Embryonic facial prominence (tissue), 1 donor: Measurements from ENCODE around the gene KIF22.
"Not testable (repeated sequence)": the region's sequence is repeated elsewhere in the genome, so short reads cannot be mapped to it uniquely, and the experiment has no call there.

ENCODE experiments used
- DNase-seq: peaks from one replicate; pipeline ENCODE4 v3.0.0-alpha.2; 2016; ENCODE audit errors: extremely low spot score

KIF22 gene

GRCh38 chr16:29815032-29815721 lies 24.6 kb downstream of the KIF22 start:
- no peak for DNase-seq

GRCh38 chr16:29815793-29816693 lies 25.5 kb downstream of the KIF22 start, which contains the start of gene PAGR1:
Gene PAGR1, plus strand, starts transcription at chr16:29816152. Its CDS starts 374 bp downstream, at chr16:29816526.
- DNase-seq, result peak; percentile 99

- no peak for DNase-seq
Measured at GRCh38 chr16:29816694-29817441, 26.3 kb downstream of the KIF22 start.

GRCh38 chr16:29818082-29818481 lies 27.5 kb downstream of the KIF22 start:
- DNase-seq, result no peak

GRCh38 chr16:29819506-29819905 lies 29.0 kb downstream of the KIF22 start:
- no peak for DNase-seq

- DNase-seq, result no peak
Measured at GRCh38 chr16:29820271-29820701, 29.7 kb downstream of the KIF22 start, which contains the start of gene MVP. Gene MVP, plus strand, starts transcription at chr16:29820462. Its CDS starts 10,088 bp downstream, at chr16:29830550.

GRCh38 chr16:29820730-29821642 lies 30.4 kb downstream of the KIF22 start:
- DNase-seq, result no peak

GRCh38 chr16:29821643-29822115 lies 31.1 kb downstream of the KIF22 start:
- DNase-seq, result no peak

GRCh38 chr16:29824589-29825144 lies 34.1 kb downstream of the KIF22 start:
- DNase-seq, result no peak

GRCh38 chr16:29825145-29826044 lies 34.8 kb downstream of the KIF22 start:
- DNase-seq, result no peak

- no peak for DNase-seq
Measured at GRCh38 chr16:29826342-29826695, 35.8 kb downstream of the KIF22 start.

- DNase-seq, result no peak
Measured at GRCh38 chr16:29830774-29831173, 40.2 kb downstream of the KIF22 start.

GRCh38 chr16:29831490-29831889 lies 40.9 kb downstream of the KIF22 start:
- DNase-seq, result no peak

GRCh38 chr16:29833219-29833618 lies 42.7 kb downstream of the KIF22 start:
- DNase-seq, result not testable (repeated sequence)

- no peak for DNase-seq
Measured at GRCh38 chr16:29834079-29834478, 43.5 kb downstream of the KIF22 start.

GRCh38 chr16:29835926-29836325 lies 45.4 kb downstream of the KIF22 start:
- no peak for DNase-seq

- DNase-seq, result no peak
Measured at GRCh38 chr16:29836623-29837022, 46.1 kb downstream of the KIF22 start.

- no peak for DNase-seq
Measured at GRCh38 chr16:29837841-29838240, 47.3 kb downstream of the KIF22 start.

GRCh38 chr16:29839822-29840221 lies 49.3 kb downstream of the KIF22 start:
- no peak for DNase-seq
